ENCODE results near the gene CCDC150.

CCDC150 gene

DNA sequence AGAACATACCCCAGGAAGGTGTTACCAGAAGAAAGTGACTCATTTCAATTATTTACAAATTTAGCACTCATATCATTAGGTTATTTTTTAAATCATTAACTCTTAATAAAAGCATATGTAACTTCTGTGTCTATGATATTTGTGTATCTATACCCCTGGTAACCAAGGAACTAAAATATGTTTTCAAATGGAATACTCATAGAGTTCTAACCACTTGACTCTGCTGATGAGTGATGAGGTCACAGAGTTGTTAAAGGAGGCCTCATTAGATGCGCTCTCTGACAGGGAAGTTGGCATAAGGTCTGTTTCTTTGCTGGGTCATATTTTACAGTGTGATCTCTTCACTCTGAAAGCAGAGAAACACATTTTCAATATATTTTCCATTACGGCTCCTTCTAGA is 73.4 kb downstream of the CCDC150 start:
- TF ChIP-seq, protein P1, sequence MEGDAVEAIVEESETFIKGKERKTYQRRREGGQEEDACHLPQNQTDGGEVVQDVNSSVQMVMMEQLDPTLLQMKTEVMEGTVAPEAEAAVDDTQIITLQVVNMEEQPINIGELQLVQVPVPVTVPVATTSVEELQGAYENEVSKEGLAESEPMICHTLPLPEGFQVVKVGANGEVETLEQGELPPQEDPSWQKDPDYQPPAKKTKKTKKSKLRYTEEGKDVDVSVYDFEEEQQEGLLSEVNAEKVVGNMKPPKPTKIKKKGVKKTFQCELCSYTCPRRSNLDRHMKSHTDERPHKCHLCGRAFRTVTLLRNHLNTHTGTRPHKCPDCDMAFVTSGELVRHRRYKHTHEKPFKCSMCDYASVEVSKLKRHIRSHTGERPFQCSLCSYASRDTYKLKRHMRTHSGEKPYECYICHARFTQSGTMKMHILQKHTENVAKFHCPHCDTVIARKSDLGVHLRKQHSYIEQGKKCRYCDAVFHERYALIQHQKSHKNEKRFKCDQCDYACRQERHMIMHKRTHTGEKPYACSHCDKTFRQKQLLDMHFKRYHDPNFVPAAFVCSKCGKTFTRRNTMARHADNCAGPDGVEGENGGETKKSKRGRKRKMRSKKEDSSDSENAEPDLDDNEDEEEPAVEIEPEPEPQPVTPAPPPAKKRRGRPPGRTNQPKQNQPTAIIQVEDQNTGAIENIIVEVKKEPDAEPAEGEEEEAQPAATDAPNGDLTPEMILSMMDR (IDR thresholded peaks at IDR 0.05; ENCODE audit: insufficient read depth, low read length, poor library complexity, severe bottlenecking), result no peak

DNA sequence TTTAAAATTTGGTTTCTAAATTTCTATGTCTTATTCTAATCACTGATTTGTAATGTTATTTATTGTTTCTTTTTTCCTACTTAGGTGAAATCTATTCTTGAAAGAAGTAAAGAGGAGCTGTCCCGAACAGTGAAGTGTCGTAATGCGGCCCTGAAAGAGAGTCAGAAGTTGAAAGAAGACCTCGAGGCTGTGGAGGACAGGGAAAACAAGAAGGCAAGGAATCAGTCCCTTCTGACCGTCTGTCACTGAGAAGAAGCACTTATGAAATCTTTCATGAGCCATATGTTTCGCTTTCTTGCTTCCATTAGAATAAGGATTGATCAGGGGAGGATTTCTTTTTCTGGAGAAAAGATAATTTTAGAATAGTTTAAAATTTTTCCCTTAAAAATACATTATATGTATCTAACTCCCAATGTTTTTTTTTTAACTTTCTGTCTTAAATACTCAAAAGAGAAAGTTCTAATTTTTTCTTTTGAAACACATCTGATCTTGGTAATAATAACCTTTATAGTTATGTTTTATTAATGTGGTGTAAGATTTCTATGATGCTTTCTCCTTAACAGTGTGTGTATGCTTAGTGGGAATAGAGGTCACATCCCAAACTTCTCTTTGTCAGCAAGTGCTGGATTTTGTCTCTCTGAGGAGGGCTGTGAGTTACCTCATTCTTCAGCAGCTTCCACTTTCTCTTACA is 79.0 kb downstream of the CCDC150 start:
- no peaks in the 10 kb centered on the region for H3K36me3 ChIP-seq (ENCODE audit: control insufficient read depth, insufficient read depth, low read length)

More for the DNA sequence above, 73.4 kb downstream of the CCDC150 start:
- DNase-seq (ENCODE audit: extremely low read depth, insufficient read length), result no peak
- H3K36me3 ChIP-seq (ENCODE audit: control insufficient read depth, insufficient read depth, low read length), result no peaks in the 10 kb centered on the region
- H3K27me3 ChIP-seq (replicated peaks; ENCODE audit: control insufficient read depth, insufficient read depth, low read length), result no peaks in the 10 kb centered on the region
- H3K4me3 ChIP-seq (replicated peaks; ENCODE audit: low read depth, low read length), result no peak overlapping the region

DNA sequence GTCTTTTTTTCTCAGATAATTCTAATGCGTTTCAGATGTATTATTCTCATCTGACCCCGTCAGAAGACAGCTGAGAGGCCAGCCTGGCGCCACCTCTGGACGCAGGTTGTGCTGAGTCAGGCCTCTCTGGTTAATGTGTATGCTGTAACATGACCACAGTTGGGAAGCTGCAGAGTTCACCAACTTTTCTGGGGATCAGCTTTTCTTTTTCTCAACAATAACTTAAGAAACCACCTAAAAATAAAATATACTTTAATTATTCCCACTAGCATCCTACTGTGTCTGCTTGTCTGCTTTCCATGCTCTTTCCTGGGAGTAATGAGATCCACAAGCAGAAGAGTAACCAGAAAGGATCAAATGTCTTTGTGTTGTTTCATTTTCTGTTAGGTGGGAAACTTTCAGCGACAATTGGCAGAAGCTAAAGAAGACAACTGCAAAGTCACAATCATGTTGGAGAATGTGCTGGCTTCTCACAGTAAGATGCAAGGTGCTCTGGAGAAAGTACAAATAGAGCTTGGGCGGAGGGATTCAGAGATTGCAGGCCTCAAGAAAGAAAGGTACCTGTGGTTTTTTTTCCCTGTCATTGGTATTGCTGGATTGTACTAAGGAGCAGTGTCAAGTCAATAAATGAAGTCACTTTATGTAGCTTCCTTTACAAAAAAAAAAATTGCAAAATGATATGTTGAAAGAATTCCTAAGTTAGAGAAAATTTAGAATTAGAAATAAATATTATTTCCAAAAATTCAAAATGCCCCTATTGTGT is 79.8 kb downstream of the CCDC150 start:
- no peak for DNase-seq (ENCODE audit: extremely low read depth, insufficient read length)
- Histone ChIP-seq H3K4me3 (replicated peaks; ENCODE audit: low read depth, low read length) (no peak overlapping the region), H3K36me3 (ENCODE audit: control insufficient read depth, insufficient read depth, low read length) (no peaks in the 10 kb centered on the region), H3K27me3 (replicated peaks; ENCODE audit: control insufficient read depth, insufficient read depth, low read length) (no peaks in the 10 kb centered on the region)
- TF ChIP-seq, protein P1 (IDR thresholded peaks at IDR 0.05; ENCODE audit: insufficient read depth, low read length, poor library complexity, severe bottlenecking), result peak; percentile 28

More for the DNA sequence above, 79.0 kb downstream of the CCDC150 start:
- Histone ChIP-seq H3K4me3 (replicated peaks; ENCODE audit: low read depth, low read length) (no peak overlapping the region), H3K27me3 (replicated peaks; ENCODE audit: control insufficient read depth, insufficient read depth, low read length) (no peaks in the 10 kb centered on the region)
- TF ChIP-seq, protein P1 (IDR thresholded peaks at IDR 0.05; ENCODE audit: insufficient read depth, low read length, poor library complexity, severe bottlenecking), result no peak
- no peak for DNase-seq (ENCODE audit: extremely low read depth, insufficient read length)

DNA sequence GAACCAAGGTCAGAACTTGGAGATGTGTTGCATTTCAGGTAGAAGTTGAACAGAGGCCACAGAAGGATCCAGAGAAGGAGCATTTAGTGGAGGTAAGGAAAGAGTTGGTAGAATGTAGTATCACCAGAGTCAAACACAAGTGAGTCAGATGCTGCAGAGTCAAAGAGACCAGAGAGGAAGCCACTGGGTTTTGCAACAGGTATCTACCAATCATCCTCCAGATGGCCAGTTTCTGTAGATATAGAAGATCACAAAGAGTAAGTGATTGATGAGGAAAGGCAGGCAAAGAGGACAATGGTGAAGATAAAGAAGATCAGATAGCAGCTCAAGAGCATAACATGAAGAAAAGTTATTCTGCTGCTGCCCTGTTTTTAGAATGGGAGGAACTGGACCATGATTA is 84.1 kb downstream of the CCDC150 start:
- no peak for DNase-seq (ENCODE audit: extremely low read depth, insufficient read length)
- Histone ChIP-seq H3K36me3 (ENCODE audit: control insufficient read depth, insufficient read depth, low read length) (no peaks in the 10 kb centered on the region), H3K4me3 (replicated peaks; ENCODE audit: low read depth, low read length) (no peak overlapping the region), H3K27me3 (replicated peaks; ENCODE audit: control insufficient read depth, insufficient read depth, low read length) (no peaks in the 10 kb centered on the region)
- TF ChIP-seq, protein P1 (IDR thresholded peaks at IDR 0.05; ENCODE audit: insufficient read depth, low read length, poor library complexity, severe bottlenecking), result no peak

DNA sequence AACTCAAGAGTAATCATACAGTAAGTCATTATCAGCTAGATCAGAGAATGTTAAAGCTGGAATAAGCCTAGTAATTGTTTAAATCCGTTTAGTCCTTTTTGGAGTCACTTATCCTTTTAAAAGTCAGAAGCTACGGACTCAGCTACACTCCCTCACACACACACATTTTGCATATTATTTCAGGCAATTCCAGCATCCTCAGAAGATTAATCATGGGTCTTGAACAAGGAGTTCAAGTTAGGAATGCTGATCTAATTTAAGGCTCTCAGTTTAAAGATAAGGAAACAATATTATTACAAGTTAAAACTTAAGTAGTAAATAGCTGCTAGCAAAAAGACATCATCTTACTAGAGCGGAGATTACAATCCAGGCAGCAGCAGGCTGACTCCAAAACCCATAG is 85.7 kb downstream of the CCDC150 start:
- no peak overlapping the region for H3K4me3 ChIP-seq (replicated peaks; ENCODE audit: low read depth, low read length)
- TF ChIP-seq, protein P1 (IDR thresholded peaks at IDR 0.05; ENCODE audit: insufficient read depth, low read length, poor library complexity, severe bottlenecking), result no peak
- H3K36me3 ChIP-seq (ENCODE audit: control insufficient read depth, insufficient read depth, low read length), result no peaks in the 10 kb centered on the region
- DNase-seq (ENCODE audit: extremely low read depth, insufficient read length), result no peak
- no peaks in the 10 kb centered on the region for H3K27me3 ChIP-seq (replicated peaks; ENCODE audit: control insufficient read depth, insufficient read depth, low read length)

Data from GM06990 (cell line).